Astrocyte (in vitro differentiated cells and primary cell): ENCODE data around the gene SMOC1. TPM values are rescaled to one million over a fixed set of nuclear protein-coding genes. Genes with fewer than 3 reads are reported as not detected.

ENCODE experiments used
- DNase-seq: peaks from one replicate; pipeline ENCODE4 v3.0.0-alpha.2; 2010; ENCODE audit warnings: low read depth
- FAIRE-seq: peaks from 2 replicates; lab custom pipeline; 2011; peaks lifted over from hg19 to GRCh38; lab: Jason Lieb, UNC
- H2AFZ ChIP-seq: 2 replicates; pipeline ENCODE4 v1.6.0; 2012; ENCODE audit warnings: low read depth, low read length, inconsistent platforms
- H3K27ac ChIP-seq: 2 replicates; pipeline ENCODE4 v1.5.1; 2011; ENCODE audit warnings: low read depth, low read length, inconsistent platforms
- H3K27me3 ChIP-seq: 2 replicates; pipeline ENCODE4 v1.6.0; 2011; ENCODE audit warnings: low read length, inconsistent platforms; ENCODE audit not compliant: insufficient read depth
- H3K36me3 ChIP-seq: 2 replicates; pipeline ENCODE4 v1.5.1; 2011; ENCODE audit warnings: low read length, inconsistent platforms; ENCODE audit not compliant: insufficient read depth
- H3K4me1 ChIP-seq: 2 replicates; pipeline ENCODE4 v1.5.1; 2011; ENCODE audit warnings: low read length, inconsistent platforms; ENCODE audit not compliant: insufficient read depth
- H3K4me2 ChIP-seq: 2 replicates; pipeline ENCODE4 v1.6.0; 2012; ENCODE audit warnings: low read length, inconsistent platforms
- H3K4me3 ChIP-seq: 2 replicates; pipeline ENCODE4 v1.5.1; 2011; ENCODE audit warnings: low read depth, mild to moderate bottlenecking, low read length, inconsistent platforms; ENCODE audit not compliant: insufficient read depth
- H3K79me2 ChIP-seq: 2 replicates; pipeline ENCODE4 v1.6.0; 2012; ENCODE audit warnings: mild to moderate bottlenecking, low read length, inconsistent platforms; ENCODE audit not compliant: insufficient read depth
- H3K9ac ChIP-seq: 2 replicates; pipeline ENCODE4 v1.6.0; 2012; ENCODE audit warnings: mild to moderate bottlenecking, low read length, inconsistent platforms
- H3K9me3 ChIP-seq: 2 replicates; pipeline ENCODE4 v1.5.1; 2012; ENCODE audit warnings: low read depth, mild to moderate bottlenecking, low read length, inconsistent platforms; ENCODE audit not compliant: insufficient read depth
- H4K20me1 ChIP-seq: 2 replicates; pipeline ENCODE4 v1.6.0; 2012; ENCODE audit warnings: low read length, inconsistent platforms; ENCODE audit not compliant: insufficient read depth
- H3K27ac Mint-ChIP-seq: one replicate; pipeline ENCODE4 v1.8.0; 2021; ENCODE audit warnings: mild to moderate bottlenecking, mixed read lengths; ENCODE audit not compliant: unreplicated experiment
- H3K27me3 Mint-ChIP-seq: one replicate; pipeline ENCODE4 v1.8.0; 2021; ENCODE audit warnings: low read depth, mixed read lengths; ENCODE audit not compliant: unreplicated experiment
- H3K36me3 Mint-ChIP-seq: one replicate; pipeline ENCODE4 v1.8.0; 2021; ENCODE audit warnings: low read depth, mixed read lengths; ENCODE audit not compliant: unreplicated experiment
- H3K4me1 Mint-ChIP-seq: one replicate; pipeline ENCODE4 v1.8.0; 2021; ENCODE audit warnings: low read depth, mixed read lengths; ENCODE audit not compliant: unreplicated experiment
- H3K4me3 Mint-ChIP-seq: one replicate; pipeline ENCODE4 v1.8.0; 2021; ENCODE audit warnings: mild to moderate bottlenecking, moderate library complexity, mixed read lengths; ENCODE audit not compliant: unreplicated experiment
- H3K9me3 Mint-ChIP-seq: one replicate; pipeline ENCODE4 v1.8.0; 2021; ENCODE audit warnings: mild to moderate bottlenecking, mixed read lengths; ENCODE audit not compliant: unreplicated experiment
- CTCF ChIP-seq: IDR thresholded peaks from 2 replicates; pipeline ENCODE4 v1.5.1; 2011; ENCODE audit warnings: low read depth, mild to moderate bottlenecking, inconsistent platforms, low read length, moderate library complexity; ENCODE audit not compliant: insufficient read depth
- EZH2 ChIP-seq: IDR thresholded peaks from 2 replicates; pipeline ENCODE4 v1.6.1; 2012; ENCODE audit warnings: mild to moderate bottlenecking, low read length, inconsistent platforms; ENCODE audit not compliant: insufficient read depth
- total RNA-seq: library from RNA; stranded (reverse); gene quantifications from 2 replicates; pipeline ENCODE4 v1.2.1, GENCODE V29; 2021

The SMOC1 gene
- total RNA-seq, 1 donor from 2014 or later, result 0.16 TPM

- no peak overlapping the region for H3K27ac Mint-ChIP-seq
- H3K36me3 Mint-ChIP-seq, result no peaks in the 10 kb centered on the region
- Histone ChIP-seq H3K27ac (no peak overlapping the region), H3K4me1 (no peaks in the 10 kb centered on the region), H3K4me3 (no peak overlapping the region), H3K9ac (no peak overlapping the region), H3K36me3 (no peaks in the 10 kb centered on the region), H3K9me3 (no peaks in the 10 kb centered on the region), H4K20me1 (no peaks in the 10 kb centered on the region), H2AFZ (no peak overlapping the region), H3K79me2 (no peaks in the 10 kb centered on the region), H3K4me2 (no peak overlapping the region), H3K27me3 (no peaks in the 10 kb centered on the region)
- DNase-seq (no peak), FAIRE-seq (no peak)
- peaks cover 5% of the 10 kb centered on the region for H3K27me3 Mint-ChIP-seq
- no peaks in the 10 kb centered on the region for H3K4me1 Mint-ChIP-seq
- H3K9me3 Mint-ChIP-seq, result peaks cover 3% of the 10 kb centered on the region
- H3K4me3 Mint-ChIP-seq, result no peak overlapping the region
- TF ChIP-seq CTCF (no peak), EZH2 (no peak)
Observed at GRCh38 chr14:69964841-69965240, 85.6 kb downstream of the SMOC1 start.

GRCh38 chr14:69968132-69968531, 88.9 kb downstream of the SMOC1 start:
- Mint-ChIP-seq H3K9me3 (peaks cover 3% of the 10 kb centered on the region), H3K4me3 (no peak overlapping the region), H3K27me3 (peaks cover 3% of the 10 kb centered on the region), H3K36me3 (no peaks in the 10 kb centered on the region), H3K4me1 (no peaks in the 10 kb centered on the region), H3K27ac (no peak overlapping the region)
- TF ChIP-seq CTCF (no peak), EZH2 (no peak)
- FAIRE-seq, result no peak
- H4K20me1 ChIP-seq, result no peaks in the 10 kb centered on the region
- H2AFZ ChIP-seq, result no peak overlapping the region
- peak; percentile 54 for DNase-seq
- no peak overlapping the region for H3K9ac ChIP-seq
- H3K4me1 ChIP-seq, result no peaks in the 10 kb centered on the region
- no peaks in the 10 kb centered on the region for H3K36me3 ChIP-seq
- no peak overlapping the region for H3K27ac ChIP-seq
- peaks cover 2% of the 10 kb centered on the region for H3K27me3 ChIP-seq
- no peaks in the 10 kb centered on the region for H3K79me2 ChIP-seq
- no peak overlapping the region for H3K4me3 ChIP-seq
- H3K9me3 ChIP-seq, result no peaks in the 10 kb centered on the region
- no peak overlapping the region for H3K4me2 ChIP-seq

- Histone ChIP-seq H4K20me1 (no peaks in the 10 kb centered on the region), H3K36me3 (no peaks in the 10 kb centered on the region), H3K27ac (no peak overlapping the region), H3K9ac (no peak overlapping the region), H3K79me2 (no peaks in the 10 kb centered on the region), H2AFZ (no peak overlapping the region), H3K27me3 (peaks cover 2% of the 10 kb centered on the region), H3K4me2 (no peak overlapping the region), H3K9me3 (no peaks in the 10 kb centered on the region), H3K4me1 (no peaks in the 10 kb centered on the region), H3K4me3 (no peak overlapping the region)
- H3K4me1 Mint-ChIP-seq, result no peaks in the 10 kb centered on the region
- FAIRE-seq (no peak), DNase-seq (no peak)
- TF ChIP-seq EZH2 (no peak), CTCF (no peak)
- no peak overlapping the region for H3K4me3 Mint-ChIP-seq
- no peak overlapping the region for H3K27ac Mint-ChIP-seq
- peaks cover 3% of the 10 kb centered on the region for H3K9me3 Mint-ChIP-seq
- H3K36me3 Mint-ChIP-seq, result no peaks in the 10 kb centered on the region
- no peaks in the 10 kb centered on the region for H3K27me3 Mint-ChIP-seq
Observed at GRCh38 chr14:69968681-69969080, 89.5 kb downstream of the SMOC1 start.
